ENCODE results near the gene PKP4.

The PKP4 gene

DNA sequence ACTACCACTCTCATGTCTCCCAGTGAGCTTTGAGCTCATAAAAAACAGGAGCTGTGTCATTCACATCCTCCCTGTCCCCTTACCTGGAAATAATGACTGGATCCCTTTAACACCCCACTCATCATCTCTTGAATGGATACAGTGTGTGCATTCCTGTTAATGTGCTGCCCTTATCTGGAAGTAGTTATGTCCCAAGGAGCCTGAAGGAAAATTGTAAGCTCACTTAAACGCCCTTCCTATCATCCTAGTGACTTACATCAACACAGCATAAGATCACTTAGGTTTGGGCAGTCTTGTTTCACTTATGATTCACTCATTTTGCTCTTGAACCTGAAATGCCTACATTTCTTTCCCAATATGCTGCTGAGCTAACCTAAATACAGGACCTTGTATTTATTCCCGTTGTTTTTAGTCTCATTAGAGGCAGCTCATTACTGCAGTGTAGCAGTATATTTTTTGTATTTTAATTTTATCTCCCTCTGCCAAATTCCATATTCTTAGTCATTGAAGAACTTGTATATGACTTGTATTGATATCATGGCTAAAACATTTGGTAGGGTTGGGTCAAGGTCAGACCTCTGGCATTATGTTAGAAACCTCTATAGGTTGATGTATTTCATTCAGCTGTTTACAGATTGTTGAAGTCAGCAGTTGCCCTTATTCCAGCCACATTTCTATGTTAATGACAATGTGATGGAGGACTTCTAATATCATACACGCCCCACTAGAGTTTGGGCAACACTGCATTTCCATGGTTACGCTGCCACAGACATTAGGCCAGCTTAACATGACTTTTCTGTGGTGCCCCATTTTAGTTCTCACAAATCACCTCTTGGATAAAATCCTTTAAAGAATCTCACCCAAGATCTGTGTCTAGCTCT, 72.9 kb downstream of the PKP4 start:
- TF ChIP-seq, protein P1, sequence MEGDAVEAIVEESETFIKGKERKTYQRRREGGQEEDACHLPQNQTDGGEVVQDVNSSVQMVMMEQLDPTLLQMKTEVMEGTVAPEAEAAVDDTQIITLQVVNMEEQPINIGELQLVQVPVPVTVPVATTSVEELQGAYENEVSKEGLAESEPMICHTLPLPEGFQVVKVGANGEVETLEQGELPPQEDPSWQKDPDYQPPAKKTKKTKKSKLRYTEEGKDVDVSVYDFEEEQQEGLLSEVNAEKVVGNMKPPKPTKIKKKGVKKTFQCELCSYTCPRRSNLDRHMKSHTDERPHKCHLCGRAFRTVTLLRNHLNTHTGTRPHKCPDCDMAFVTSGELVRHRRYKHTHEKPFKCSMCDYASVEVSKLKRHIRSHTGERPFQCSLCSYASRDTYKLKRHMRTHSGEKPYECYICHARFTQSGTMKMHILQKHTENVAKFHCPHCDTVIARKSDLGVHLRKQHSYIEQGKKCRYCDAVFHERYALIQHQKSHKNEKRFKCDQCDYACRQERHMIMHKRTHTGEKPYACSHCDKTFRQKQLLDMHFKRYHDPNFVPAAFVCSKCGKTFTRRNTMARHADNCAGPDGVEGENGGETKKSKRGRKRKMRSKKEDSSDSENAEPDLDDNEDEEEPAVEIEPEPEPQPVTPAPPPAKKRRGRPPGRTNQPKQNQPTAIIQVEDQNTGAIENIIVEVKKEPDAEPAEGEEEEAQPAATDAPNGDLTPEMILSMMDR (IDR thresholded peaks at IDR 0.05; ENCODE audit: low read depth, low read length), result no peak
- Histone ChIP-seq H3K9me3 (no peaks in the 10 kb centered on the region), H3K27me3 (no peaks in the 10 kb centered on the region), H3K36me3 (no peaks in the 10 kb centered on the region), H3K4me3 (ENCODE audit: low read depth, low read length) (no peak overlapping the region), H3K4me1 (no peaks in the 10 kb centered on the region)
- no peak for DNase-seq

DNA sequence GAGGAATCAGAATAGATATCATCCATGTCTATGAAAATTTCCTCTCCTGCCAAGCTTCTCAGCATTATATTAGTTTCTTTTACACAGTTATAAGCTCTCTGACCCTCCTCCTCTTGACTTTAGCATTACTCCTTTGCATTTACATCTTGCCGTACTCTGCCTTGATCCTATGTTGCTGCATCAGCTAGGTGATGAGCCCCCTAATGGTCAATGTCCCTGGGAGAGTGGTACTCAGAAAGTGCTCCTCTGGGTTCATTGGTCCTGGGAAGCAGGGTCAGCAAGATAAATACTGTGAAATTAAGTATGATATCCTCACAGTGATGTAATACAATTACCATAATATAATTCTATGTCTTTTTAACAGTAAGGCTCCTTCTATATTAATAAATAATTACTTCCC, 74.1 kb downstream of the PKP4 start:
- H3K4me1 ChIP-seq, result no peaks in the 10 kb centered on the region
- DNase-seq, result no peak

DNA sequence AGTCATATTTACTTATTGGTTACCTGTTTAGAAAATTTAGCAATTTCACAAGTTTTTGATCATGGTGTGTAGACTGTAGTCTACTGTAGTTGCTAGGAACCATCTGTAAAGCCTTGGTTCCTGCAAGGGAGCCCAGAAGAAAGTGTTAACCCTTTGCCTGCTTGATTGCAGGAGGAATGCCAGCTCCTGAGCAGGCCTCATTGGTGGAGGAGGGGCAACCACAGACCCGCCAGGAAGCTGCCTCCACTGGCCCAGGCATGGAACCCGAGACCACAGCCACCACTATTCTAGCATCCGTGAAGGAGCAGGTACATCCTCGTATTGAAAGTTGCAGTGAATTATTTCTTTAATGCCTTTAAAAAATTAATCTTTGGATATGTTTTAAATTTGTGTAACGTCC, 76.3 kb downstream of the PKP4 start:
- Histone ChIP-seq H3K9me3 (no peaks in the 10 kb centered on the region), H3K36me3 (no peaks in the 10 kb centered on the region), H3K4me1 (no peaks in the 10 kb centered on the region), H3K27me3 (no peaks in the 10 kb centered on the region), H3K4me3 (ENCODE audit: low read depth, low read length) (no peak overlapping the region)
- TF ChIP-seq, protein P1 (IDR thresholded peaks at IDR 0.05; ENCODE audit: low read depth, low read length), result no peak
- no peak for DNase-seq

More for the DNA sequence above, 74.1 kb downstream of the PKP4 start:
- Histone ChIP-seq H3K9me3 (no peaks in the 10 kb centered on the region), H3K4me3 (ENCODE audit: low read depth, low read length) (no peak overlapping the region), H3K27me3 (no peaks in the 10 kb centered on the region), H3K36me3 (no peaks in the 10 kb centered on the region)
- TF ChIP-seq, protein P1 (IDR thresholded peaks at IDR 0.05; ENCODE audit: low read depth, low read length), result no peak

DNA sequence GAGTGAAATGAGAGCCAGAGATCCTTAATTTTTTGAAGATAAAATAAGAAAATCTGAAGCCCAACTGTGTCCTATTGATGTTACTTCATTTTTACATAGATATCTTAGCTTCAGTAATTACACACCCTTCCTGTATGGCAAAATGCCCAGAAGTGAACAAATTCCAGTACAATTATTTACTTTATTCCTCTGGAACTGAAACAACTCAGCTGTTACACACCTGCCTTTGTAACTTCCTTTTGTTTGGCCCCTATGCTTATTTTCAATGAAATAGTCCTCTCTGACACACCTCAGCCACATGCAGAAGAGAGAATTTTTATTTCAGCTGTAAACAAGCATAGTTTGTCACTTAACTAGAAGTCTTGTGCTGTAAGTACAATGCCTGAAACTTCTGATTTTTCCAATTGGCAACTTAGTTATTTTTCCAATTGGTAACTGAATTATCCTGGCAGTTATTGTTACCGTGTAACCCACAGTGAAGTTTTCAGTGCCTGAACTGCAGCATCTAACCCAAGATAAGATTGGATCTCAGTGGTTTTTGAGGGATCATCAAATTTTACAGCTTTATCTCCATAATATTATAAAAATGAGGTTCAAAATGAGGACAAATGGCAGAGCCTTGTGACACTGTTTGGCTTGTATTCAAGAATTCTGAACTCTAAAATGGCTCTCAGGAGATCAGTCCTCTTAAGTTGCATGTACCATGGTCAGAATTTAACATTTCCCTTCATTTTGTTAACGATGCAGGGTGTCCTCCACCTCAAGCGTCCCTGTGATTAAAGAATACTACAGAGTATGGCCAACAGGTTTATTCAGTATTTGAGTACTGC, 82.6 kb downstream of the PKP4 start:
- Histone ChIP-seq H3K9me3 (no peaks in the 10 kb centered on the region), H3K4me3 (ENCODE audit: low read depth, low read length) (no peak overlapping the region), H3K4me1 (no peaks in the 10 kb centered on the region), H3K27me3 (no peaks in the 10 kb centered on the region), H3K36me3 (no peaks in the 10 kb centered on the region)
- no peak for DNase-seq
- TF ChIP-seq, protein P1 (IDR thresholded peaks at IDR 0.05; ENCODE audit: low read depth, low read length), result no peak

DNA sequence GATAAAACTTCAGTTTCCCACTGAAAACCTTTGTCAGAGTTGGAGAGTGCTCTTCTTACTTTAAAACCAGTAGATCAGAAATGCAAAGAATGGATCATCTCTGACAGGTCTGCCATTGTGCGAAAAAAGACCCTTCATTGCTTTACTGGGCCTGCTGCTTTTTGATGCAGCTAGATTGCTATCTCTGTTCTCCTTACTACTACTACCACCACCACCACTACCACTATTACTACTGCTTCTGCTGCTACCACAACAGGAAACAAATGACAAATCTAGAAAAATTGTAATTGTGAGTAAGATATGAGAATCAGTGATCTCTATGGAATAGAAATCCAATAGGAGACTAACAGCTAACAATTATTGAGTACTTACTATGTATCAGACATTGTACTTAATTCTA, 85.8 kb downstream of the PKP4 start:
- TF ChIP-seq, protein P1 (IDR thresholded peaks at IDR 0.05; ENCODE audit: low read depth, low read length), result no peak
- no peaks in the 10 kb centered on the region for H3K9me3 ChIP-seq
- H3K36me3 ChIP-seq, result no peaks in the 10 kb centered on the region
- H3K4me3 ChIP-seq (ENCODE audit: low read depth, low read length), result no peak overlapping the region
- no peaks in the 10 kb centered on the region for H3K27me3 ChIP-seq
- no peaks in the 10 kb centered on the region for H3K4me1 ChIP-seq
- no peak for DNase-seq

Measured in BE2C (cell line).